Raji (cell line): ENCODE data around the gene CRACR2A.
A peak's percentile ranks its signal among the peaks of the same experiment; 100 is the strongest.

Experiments
- POLR2A ChIP-seq: IDR thresholded peaks from 2 replicates; pipeline ENCODE4 v1.6.1; 2011; ENCODE audit warnings: low read depth, low read length, control low read depth; ENCODE audit not compliant: insufficient read depth

Gene CRACR2A

GRCh38 chr12:3752741-3753486 is at the start of gene CRACR2A:
CRACR2A (minus strand) TSS chr12:3753109; CDS start chr12:3696999, 56,110 bp downstream.
- peak; percentile 60; the same call in 1 of the 2 replicates for TF ChIP-seq POLR2A

GRCh38 chr12:3797531-3798048 is 44.7 kb upstream of the CRACR2A start:
- TF ChIP-seq POLR2A, result no peak

DNA sequence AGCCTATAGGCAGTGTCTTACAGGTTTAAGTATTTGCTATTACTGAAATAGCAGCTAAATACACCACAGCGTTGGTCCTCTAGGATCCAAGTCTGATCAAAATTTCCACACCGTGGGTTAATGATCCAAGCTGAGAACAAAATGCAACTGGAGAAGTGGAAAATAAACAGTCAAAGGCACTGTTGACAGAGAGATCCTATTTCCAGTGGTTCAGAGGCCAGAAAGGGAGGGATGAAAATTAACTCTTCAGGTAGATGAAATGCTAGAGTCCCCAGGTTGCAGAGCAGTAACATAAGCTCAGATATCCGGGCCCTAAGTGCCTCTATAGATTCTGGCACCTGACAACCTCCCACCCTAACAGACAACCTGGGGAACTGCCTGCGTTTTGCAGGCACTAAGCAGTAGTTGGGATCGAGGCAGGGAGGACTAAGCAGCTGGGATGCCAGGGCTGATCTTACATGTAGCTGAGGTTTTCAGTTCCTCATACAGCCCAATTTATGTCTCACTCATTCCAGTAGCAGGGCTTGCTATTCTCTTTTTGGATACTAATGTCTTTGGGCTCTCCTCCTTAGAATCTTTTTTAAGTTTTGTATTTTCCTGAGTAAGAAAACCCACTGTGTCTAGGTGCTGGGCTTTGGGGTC is 42.7 kb upstream of the CRACR2A start:
- no peak for TF ChIP-seq POLR2A

DNA sequence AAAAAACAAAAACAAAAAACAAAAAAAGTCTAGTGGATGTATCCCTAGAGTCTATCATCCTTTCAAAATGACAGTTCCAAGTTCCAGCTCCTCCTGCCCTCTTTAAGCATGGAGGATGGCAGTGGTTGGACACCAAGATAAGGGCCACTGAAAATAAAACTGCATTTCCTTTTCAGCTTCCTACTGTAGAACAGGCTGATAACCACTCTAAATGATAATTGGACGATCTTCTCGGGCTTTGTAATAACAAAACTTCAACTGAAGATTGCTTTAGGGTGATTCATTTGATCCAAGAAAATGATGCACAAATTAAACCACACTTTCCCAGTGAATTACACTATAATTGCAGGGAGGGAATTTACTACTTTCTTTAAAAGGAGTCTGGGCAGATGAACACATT is 42.2 kb upstream of the CRACR2A start:
- no peak for TF ChIP-seq POLR2A

DNA sequence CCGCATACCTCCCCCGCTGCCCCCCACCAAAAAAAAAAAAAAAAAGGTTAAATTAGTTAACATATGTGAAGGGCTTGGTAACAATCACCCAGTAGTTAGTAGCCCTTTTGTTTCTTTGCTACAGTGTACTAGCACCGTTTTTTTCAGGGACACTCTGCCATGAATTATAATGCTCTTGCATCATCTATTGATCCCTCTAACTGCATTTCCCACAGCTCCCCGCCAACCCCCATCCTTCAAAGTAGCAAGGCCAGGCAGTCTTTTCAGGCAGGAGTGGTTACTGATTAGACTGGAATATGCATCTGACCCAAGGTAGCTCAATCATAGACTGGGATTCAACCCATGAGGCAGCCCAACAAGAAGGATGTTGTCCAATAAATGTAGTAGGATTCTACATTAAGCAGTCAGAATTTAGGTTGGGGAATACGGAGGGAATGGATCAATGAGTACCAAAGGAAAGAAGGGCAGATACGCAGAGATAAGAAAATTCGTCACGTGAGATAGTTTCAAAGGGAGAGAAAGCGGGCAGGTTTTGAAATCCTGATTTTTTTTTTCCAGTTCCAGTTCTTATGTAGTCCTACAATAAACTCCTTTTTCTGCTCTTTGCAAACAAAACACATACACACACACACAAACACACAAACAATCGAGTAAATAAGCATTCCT is 39.8 kb upstream of the CRACR2A start:
- TF ChIP-seq POLR2A, result no peak

DNA sequence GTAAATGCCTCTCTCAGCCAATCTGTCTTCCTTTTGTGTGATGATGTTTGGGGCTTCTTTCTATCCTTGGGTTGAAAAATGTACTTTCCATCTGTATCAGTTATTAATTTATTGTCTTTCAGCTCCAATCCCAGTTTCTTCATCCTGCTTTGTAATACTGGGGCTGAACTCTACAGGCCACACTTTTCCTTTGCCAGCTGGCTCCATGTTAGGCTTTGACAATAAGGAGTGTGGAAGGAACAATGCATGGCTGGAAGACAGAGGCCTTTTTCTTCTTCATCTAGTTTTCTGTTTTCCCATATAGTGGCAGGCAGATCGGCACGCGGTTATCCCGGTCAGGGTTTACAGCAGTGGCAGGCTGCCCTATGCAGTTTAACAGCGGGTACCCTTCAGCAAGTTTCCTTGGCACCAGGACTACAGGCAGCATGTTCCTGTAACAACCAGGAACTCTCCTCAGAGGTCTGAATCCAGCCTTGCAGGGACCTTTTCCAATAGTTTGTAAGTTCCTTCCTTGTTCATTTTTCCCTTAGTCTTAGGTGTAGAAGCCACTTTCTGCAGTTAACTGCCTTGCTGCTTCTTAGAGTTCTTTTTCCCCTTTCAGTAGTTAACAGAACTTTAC is 38.5 kb upstream of the CRACR2A start:
- no peak for TF ChIP-seq POLR2A

GRCh38 chr12:3790642-3791041 is 37.7 kb upstream of the CRACR2A start:
- no peak for TF ChIP-seq POLR2A

- TF ChIP-seq POLR2A, result no peak
Measured at GRCh38 chr12:3789838-3790237, 36.9 kb upstream of the CRACR2A start.

DNA sequence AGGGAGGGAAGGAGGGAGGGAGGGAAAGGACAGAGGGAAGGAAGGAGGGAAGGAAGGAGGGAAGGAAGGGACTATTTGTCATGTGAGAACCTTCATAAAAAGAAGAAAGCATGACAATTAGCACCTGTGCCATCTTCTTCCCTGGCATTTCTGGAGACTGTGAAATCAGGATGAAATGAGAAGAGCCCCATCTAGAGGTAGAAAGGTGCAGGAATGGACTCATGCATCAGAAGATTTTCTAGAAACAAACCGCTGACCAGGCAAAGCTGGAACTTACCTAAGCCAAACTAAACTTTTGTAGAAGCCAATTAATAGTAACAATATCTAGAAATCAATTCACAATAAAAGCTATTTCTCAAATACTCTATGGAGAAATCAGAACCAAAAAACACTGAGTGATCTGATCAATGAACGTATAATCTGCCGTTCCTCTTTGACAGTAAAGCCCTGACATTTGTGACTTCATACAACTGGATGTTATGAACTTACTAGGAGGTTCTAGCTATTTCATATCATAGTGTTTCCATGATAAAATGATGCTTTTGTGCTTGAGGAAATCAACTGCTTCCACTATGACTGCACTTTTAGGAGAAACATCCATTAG is 24.4 kb upstream of the CRACR2A start:
- TF ChIP-seq POLR2A, result no peak

GRCh38 chr12:3775385-3776035 is 22.6 kb upstream of the CRACR2A start:
- TF ChIP-seq POLR2A, result no peak

- TF ChIP-seq POLR2A, result no peak
Measured at GRCh38 chr12:3772380-3772779, 19.5 kb upstream of the CRACR2A start.

- no peak for TF ChIP-seq POLR2A
Measured at GRCh38 chr12:3771853-3772252, 18.9 kb upstream of the CRACR2A start.

DNA sequence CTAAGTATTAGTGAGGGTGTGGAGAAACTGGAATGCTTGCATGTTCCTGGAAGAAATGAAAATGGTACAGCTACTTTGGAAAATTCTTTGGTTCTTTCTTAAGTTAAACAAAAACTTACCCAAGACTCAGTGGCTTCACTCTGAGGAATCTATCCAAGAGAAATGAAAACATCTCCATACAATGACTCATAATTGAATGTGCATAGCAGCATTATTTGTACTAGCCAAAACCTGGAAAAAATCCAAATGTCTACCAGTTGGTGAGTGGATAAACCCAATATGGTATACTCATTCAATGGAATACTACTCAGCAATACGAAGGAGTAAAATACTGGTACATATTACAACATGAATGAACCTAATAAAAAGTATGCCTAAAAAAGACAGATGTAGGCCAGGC is 18.0 kb upstream of the CRACR2A start:
- TF ChIP-seq POLR2A, result no peak

DNA sequence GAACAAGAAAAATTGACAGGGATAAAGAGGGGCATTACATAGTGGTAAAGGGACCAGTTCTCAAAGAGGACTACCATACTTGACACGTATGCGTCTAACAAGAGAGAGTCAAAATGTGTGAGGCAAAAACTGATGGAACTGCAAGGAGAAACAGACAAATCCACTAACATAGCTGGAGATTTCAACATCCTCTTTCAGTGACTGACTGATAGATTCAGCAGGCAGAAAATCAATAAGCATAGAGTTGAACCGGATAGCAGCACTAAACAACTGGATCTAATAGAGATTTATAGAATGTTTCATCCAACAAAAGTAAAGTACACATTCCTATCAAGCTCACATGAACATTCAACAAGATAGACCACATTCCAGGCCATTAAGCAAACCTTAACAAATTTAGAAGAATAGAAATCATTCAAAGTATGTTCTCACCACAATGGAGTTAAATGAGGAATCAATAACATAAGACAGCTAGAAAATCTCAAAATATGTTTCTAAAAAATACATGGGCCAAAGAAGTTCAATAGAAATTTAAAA is 16.1 kb upstream of the CRACR2A start:
- TF ChIP-seq POLR2A, result no peak

GRCh38 chr12:3761116-3761735 is 8.3 kb upstream of the CRACR2A start:
- no peak for TF ChIP-seq POLR2A
